ENCODE data around the gene STAC3. TPM values are rescaled to one million over a fixed set of nuclear protein-coding genes. Genes with fewer than 3 reads are reported as not detected.

The STAC3 gene
- total and polyA plus RNA-seq, 2 of the 8 experiments (the other 6 are each of a cell fraction or from before 2014, with no cell fraction given), result 0.70 to 1.3 TPM

GRCh38 chr12:57243521-57244311, 7.3 kb downstream of the STAC3 start:
- peak overlapping the region; percentile 36 to 67 (median 48); a peak in 6 of 8 replicates for H3K4me3 ChIP-seq (ENCODE audit: extremely low read depth in 1 of 4, insufficient read depth in 2 of 4, low read depth in 3 of 4, low read length in 4 of 4)
- no peak for TF ChIP-seq BCL11A (IDR thresholded peaks at IDR 0.05; ENCODE audit: low read depth in 2 of 2, low read length in 2 of 2)
- no peak for TF ChIP-seq SP2 (IDR thresholded peaks at IDR 0.05; ENCODE audit: low read length)
- peak in 1 of 2 experiments; percentile 68; a peak in 1 of 3 replicates for TF ChIP-seq EP300 (IDR thresholded peaks at IDR 0.05; ENCODE audit: borderline replicate concordance in 1 of 2, low read depth in 2 of 2, low read length in 2 of 2)
- 0 out of 2 replicates have a peak, but pooled peaks have one; percentile 1 for TF ChIP-seq GTF2F1 (IDR thresholded peaks at IDR 0.05; ENCODE audit: borderline replicate concordance, low read depth, low read length)
- TF ChIP-seq ATF3 (IDR thresholded peaks at IDR 0.05; ENCODE audit: insufficient read depth, low read depth, low read length), result no peak
- peak; percentile 24 for TF ChIP-seq TAF7 (optimal IDR thresholded peaks at IDR 0.05; ENCODE audit: borderline replicate concordance, low read depth, low read length)
- TF ChIP-seq CHD2 (IDR thresholded peaks at IDR 0.05; ENCODE audit: low read length), result no peak
- TF ChIP-seq SP1 (IDR thresholded peaks at IDR 0.05; ENCODE audit: low read depth, low read length), result 0 out of 2 replicates have a peak, but pooled peaks have one; percentile 50
- TF ChIP-seq SUZ12 (IDR thresholded peaks at IDR 0.05; ENCODE audit: low read length), result no peak
- peak; percentile 9; the same call in 1 of the 2 replicates for TF ChIP-seq EGR1 (IDR thresholded peaks at IDR 0.05; ENCODE audit: borderline replicate concordance, low read depth, low read length)

More at GRCh38 chr12:57243521-57244311, 7.3 kb downstream of the STAC3 start:
- peak overlapping the region; percentile 89 to 91 for H3K4me2 ChIP-seq (ENCODE audit: insufficient read depth in 1 of 2, low read depth in 2 of 2, low read length in 2 of 2)
- H2BK15ac ChIP-seq (ENCODE audit: low read length), result 0 out of 2 replicates have a peak overlapping the region, but pooled peaks have one; percentile 33
- no peak overlapping the region for H3K23ac ChIP-seq (ENCODE audit: insufficient read length)
- ChIA-PET CTCF (ENCODE audit: partially characterized antibody) (interaction anchor here (0.9 to 27.9 kb wide), 26 partner anchors 7 to 607 kb away, joined by 3 to 726 read pairs (median 4); partner anchors contain the start of genes ARHGAP9, GLI1, INHBE and NEMP1), POLR2A (ENCODE audit: partially characterized antibody) (interaction anchor here (1.2 to 23.7 kb wide), 10 partner anchors 14 to 276 kb away, joined by 3 to 852 read pairs (median 5); partner anchors contain the start of genes NXPH4 and SHMT2)
- peak overlapping the region; percentile 7; the same call in 1 of the 2 replicates for H2BK12ac ChIP-seq (ENCODE audit: low read depth, low read length)
- 24% methylated on average over 33 of the region's 41 CpGs; no CpG with 5 or more reads in 1 of the 2 experiments for WGBS, 2 experiments (ENCODE audit: extremely low coverage in 1 of 2, insufficient coverage in 1 of 2, insufficient read length in 1 of 2, insufficient replicate concordance in 2 of 2, low coverage in 1 of 2, low lambda C conversion rate in 2 of 2, missing lambda C conversion rate in 1 of 2)
- H3K9me3 ChIP-seq (ENCODE audit: insufficient read depth in 2 of 2, low read depth in 1 of 2, low read length in 1 of 2), result no peaks in the 10 kb centered on the region; a peak in 1 of 4 replicates
- no peak overlapping the region for H3K9ac ChIP-seq (replicated peaks in 1 of 4; ENCODE audit: extremely low read depth in 1 of 4, low read depth in 3 of 4, low read length in 3 of 4)
- no peaks in the 10 kb centered on the region for H3K36me3 ChIP-seq (ENCODE audit: control insufficient read depth in 2 of 4, insufficient read depth in 4 of 4, low read length in 3 of 4)
- H4K91ac ChIP-seq (replicated peaks; ENCODE audit: insufficient read length, low read length), result no peak overlapping the region
- no peak overlapping the region for H2AFZ ChIP-seq (ENCODE audit: low read length)
- H2BK5ac ChIP-seq (ENCODE audit: low read depth, low read length), result no peak overlapping the region; the same call in 1 of the 2 replicates
- H3K27ac ChIP-seq (ENCODE audit: low read depth, low read length), result no peak overlapping the region
- H3K79me2 ChIP-seq (ENCODE audit: control insufficient read depth in 1 of 2, insufficient read depth in 2 of 2, low read length in 2 of 2), result no peaks in the 10 kb centered on the region
- DNase-seq (ENCODE audit: low read depth in 1 of 2, low spot score in 2 of 2), result peak in 1 of 2 experiments; percentile 97
- H2BK20ac ChIP-seq (ENCODE audit: low read length), result no peak overlapping the region
- peaks cover 2 to 8% of the 10 kb centered on the region in 2 experiments for H4K20me1 ChIP-seq (replicated peaks in 1 of 2; ENCODE audit: control insufficient read depth in 1 of 2, insufficient read depth in 2 of 2, low read length in 2 of 2)
- H3K23me2 ChIP-seq (ENCODE audit: low read depth, low read length), result peaks cover 17% of the 10 kb centered on the region
- no peak overlapping the region for H4K8ac ChIP-seq (ENCODE audit: extremely low read depth, insufficient read depth, low read length)
- H4K5ac ChIP-seq (ENCODE audit: insufficient read length, low read depth, low read length), result no peak overlapping the region
- H2AK5ac ChIP-seq (ENCODE audit: low read depth, low read length), result no peak overlapping the region
- no peaks in the 10 kb centered on the region for H3K79me1 ChIP-seq (ENCODE audit: low read depth, low read length)
- no peak overlapping the region; the same call in 1 of the 2 replicates for H3K18ac ChIP-seq (ENCODE audit: extremely low read depth, low read length)
- peaks cover 5 to 41% (median 28%) of the 10 kb centered on the region in 4 experiments for H3K4me1 ChIP-seq (replicated peaks in 1 of 4; ENCODE audit: control insufficient read depth in 3 of 4, insufficient read depth in 4 of 4, low read length in 3 of 4)
- H3K14ac ChIP-seq (ENCODE audit: insufficient read length), result no peak overlapping the region
- H3K56ac ChIP-seq (replicated peaks; ENCODE audit: insufficient read length, low read depth, low read length), result no peak overlapping the region
- no peak overlapping the region for H2BK120ac ChIP-seq (replicated peaks; ENCODE audit: low read depth, low read length)
- no peak overlapping the region for H3K4ac ChIP-seq (replicated peaks; ENCODE audit: insufficient read length, low read depth, low read length)
- FAIRE-seq, result peak; percentile 32
- peaks cover 35 to 51% (median 46%) of the 10 kb centered on the region in 4 experiments for H3K27me3 ChIP-seq (replicated peaks in 1 of 4; ENCODE audit: control insufficient read depth in 3 of 4, extremely low read depth in 1 of 4, insufficient read depth in 3 of 4, low read length in 3 of 4)
